ENCODE results near the gene MAPKAPK3. TPM values are rescaled to one million over a fixed set of nuclear protein-coding genes. Genes with fewer than 3 reads are reported as not detected.

The MAPKAPK3 gene
- total RNA-seq = 100 to 1,000 TPM; 176 to 195 TPM

DNA sequence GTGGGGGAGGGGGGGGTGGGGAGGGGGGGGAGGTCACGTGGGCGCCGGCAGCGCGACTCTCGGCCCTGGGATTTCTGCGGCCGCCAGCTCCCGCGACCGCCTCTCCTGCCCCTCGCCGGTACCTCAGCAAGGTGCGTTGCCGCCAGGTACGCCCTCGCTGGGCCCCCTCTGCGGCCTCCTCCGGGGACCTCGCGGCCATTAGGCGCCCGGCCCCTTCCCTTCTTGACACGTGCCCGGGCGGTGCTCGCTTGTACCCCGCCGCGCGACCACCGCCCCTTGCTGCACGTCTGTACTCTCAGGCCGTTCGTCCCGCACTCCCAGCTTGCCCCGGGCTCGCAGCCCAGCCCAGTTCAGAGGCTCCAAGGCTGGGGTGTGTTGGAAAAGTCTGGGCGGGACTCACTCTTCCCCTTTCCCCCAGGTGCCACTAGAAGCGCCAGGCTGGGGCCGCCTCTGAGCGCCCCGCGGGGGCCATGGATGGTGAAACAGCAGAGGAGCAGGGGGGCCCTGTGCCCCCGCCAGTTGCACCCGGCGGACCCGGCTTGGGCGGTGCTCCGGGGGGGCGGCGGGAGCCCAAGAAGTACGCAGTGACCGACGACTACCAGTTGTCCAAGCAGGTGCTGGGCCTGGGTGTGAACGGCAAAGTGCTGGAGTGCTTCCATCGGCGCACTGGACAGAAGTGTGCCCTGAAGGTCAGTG lies at the start of gene MAPKAPK3:
TSS of gene MAPKAPK3 (plus strand) at position 56 of the 696 bp plus-strand sequence. CDS start at position 471, 415 bp downstream.
- POLR2A ChIA-PET = interaction anchor here (0.6 to 25.9 kb wide), 14 partner anchors 10 to 885 kb away, joined by 3 to 3572 read pairs (median 16); partner anchors contain the start of genes C3orf18, CISH, HEMK1 and MANF
- peaks cover 61% of the 10 kb centered on the region for H3K4me1 Mint-ChIP-seq
- H3K9me3 Mint-ChIP-seq = no peaks in the 10 kb centered on the region
- peak within 1 kb of the TSS; percentile 97 for H3K4me3 Mint-ChIP-seq
- ATAC-seq (ENCODE audit: low read depth) (peak; percentile 2), DNase-seq (no peak)
- no peaks in the 10 kb centered on the region for H3K27me3 Mint-ChIP-seq
- peak within 1 kb of the TSS; percentile 95 for H3K27ac Mint-ChIP-seq
- peaks cover 46% of the 10 kb centered on the region for H3K36me3 Mint-ChIP-seq

DNA sequence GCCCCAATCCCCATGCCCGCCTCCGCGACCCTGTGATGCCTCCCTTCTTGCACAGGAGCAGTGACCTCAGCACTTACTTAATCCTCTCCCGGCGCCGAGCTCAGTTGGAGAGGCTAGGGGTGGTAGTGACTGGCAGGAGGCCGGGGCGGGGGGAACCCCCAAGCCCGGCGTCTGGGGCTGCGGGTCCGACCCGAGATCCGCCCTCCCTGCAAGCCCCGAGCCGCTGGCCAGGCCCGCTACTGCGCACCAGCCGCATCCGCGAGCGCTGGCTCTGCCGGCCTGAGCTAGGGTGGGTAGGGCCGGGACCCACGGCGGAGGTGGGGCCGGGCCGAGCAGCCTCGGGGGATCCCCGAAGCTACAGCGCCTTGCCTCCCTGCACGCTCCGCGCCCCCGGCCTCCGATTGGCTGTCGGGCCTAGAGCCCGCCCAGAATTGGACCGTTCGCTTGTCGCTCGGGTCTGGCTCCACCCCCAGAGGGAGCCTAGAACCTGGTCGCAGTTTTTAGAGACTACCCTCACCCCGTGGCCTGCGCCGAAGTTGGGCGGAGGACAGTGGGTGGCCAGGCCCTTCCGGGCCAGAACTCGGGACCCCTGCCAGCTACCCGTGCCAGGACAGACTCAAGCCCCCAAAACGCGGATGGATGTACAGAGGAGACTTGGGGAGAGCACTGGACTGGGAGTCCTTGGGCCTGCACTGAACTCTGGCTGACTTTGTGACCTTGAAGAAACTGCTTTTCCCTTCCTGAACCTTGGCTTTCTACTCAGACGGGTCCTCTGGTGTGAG lies 49.4 kb upstream of the MAPKAPK3 start, which contains the start of gene C3orf18:
TSS of gene C3orf18 (minus strand) at position 362 of the 782 bp plus-strand sequence. CDS start 2,048 bp downstream, outside the sequence.
- Mint-ChIP-seq H3K27me3 (no peaks in the 10 kb centered on the region), H3K4me3 (peak within 1 kb of the TSS; percentile 96), H3K4me1 (peaks cover 59% of the 10 kb centered on the region), H3K36me3 (peaks cover 42% of the 10 kb centered on the region), H3K9me3 (no peaks in the 10 kb centered on the region), H3K27ac (peak within 1 kb of the TSS; percentile 96)
- ATAC-seq (ENCODE audit: low read depth) (peak; percentile 80), DNase-seq (peak; percentile 96)
- POLR2A ChIA-PET = interaction anchor here (0.7 to 26.1 kb wide), 19 partner anchors 10 to 332 kb away, joined by 3 to 3572 read pairs (median 7); partner anchors contain the start of genes CISH, CYB561D2, HYAL3 and MAPKAPK3

DNA sequence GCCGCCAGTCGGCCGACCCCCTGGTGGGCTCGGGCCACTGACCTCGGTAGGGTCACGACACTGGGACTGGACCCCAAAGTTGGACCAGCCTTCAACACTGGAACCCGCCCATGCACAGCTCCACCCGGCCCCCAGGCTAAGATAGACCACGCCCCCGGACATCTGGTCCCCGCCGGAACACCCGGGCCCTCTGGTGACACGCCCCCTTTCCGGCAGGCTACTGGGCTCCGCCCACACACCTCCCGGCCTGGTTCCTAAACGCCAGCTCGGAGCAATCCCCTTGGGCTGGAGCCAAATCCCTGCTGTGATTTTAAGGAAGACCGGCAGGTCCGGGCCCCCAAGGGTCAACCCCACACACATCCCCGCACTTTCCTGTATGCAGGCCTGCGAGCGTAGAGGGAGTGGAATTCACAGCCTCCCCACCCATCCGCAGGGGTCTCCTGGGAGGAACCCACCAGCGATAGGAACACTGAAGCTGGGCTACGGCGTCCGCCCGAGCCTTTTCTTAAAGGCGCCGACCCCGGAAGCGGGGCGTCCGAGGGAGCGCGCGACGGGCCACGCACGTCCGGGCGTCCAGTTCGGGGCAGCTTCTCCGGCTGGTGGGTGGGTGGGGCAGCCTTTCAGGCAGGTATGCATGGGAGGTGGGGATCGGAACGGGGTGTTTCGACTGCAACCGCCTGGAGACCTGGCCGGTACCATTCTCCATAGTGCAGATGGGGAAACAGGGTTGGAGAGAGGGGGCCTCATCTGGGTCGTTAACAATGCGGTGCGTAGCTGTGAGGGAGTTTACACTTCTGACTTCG lies 47.8 kb upstream of the MAPKAPK3 start, which contains the start of gene HEMK1:
TSS of gene HEMK1 (plus strand) at position 576 of the 803 bp plus-strand sequence. CDS start 1,583 bp downstream, outside the sequence.
- H3K27me3 Mint-ChIP-seq = no peaks in the 10 kb centered on the region
- peak within 1 kb of the TSS; percentile 96 for H3K4me3 Mint-ChIP-seq
- H3K9me3 Mint-ChIP-seq = no peaks in the 10 kb centered on the region
- ATAC-seq (ENCODE audit: low read depth) = peak; percentile 27
- peaks cover 59% of the 10 kb centered on the region for H3K4me1 Mint-ChIP-seq
- H3K36me3 Mint-ChIP-seq = peaks cover 42% of the 10 kb centered on the region
- H3K27ac Mint-ChIP-seq = peak within 1 kb of the TSS; percentile 99
- POLR2A ChIA-PET = interaction anchor here (0.6 to 26.1 kb wide), 23 partner anchors 8 to 1105 kb away, joined by 3 to 3572 read pairs (median 7); partner anchors contain the start of genes CISH, CYB561D2, MANF and MAPKAPK3
- DNase-seq = peak; percentile 94

DNA sequence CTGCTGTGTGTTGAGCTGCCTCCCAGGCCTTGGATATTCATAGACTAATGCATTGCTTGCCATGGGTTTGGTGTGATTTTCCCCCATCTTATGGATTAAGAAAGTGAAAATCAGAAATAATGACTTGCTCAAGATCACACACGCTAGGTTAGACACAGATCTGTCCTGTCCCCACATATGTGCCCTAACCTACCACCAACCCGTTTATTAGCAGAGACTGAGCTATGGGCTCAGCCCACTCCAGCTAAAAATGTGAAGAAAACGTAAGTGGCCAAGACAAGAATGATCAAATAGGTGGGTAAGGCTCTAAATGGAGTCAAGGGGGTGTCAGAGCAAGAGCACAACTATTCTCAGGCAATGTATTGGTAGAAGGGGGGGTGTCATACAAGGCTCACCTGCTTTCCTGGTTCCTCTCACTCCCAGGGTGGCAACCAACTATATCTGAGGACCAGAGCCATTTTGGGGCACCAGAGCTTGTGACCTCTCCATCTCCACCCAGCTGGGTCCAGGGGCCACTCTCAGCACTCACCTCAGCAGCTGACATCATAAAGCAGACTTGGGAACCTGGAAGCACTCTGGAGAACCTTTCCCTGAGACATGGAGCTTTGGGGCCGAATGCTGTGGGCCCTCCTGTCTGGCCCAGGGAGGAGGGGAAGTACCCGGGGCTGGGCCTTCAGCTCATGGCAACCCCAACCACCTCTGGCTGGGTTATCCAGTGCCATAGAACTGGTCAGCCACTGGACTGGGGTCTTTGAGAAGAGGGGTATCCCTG lies 46.3 kb upstream of the MAPKAPK3 start:
- H3K4me1 Mint-ChIP-seq = peaks cover 63% of the 10 kb centered on the region
- H3K27ac Mint-ChIP-seq = peak overlapping the region; percentile 99
- DNase-seq = no peak
- peaks cover 37% of the 10 kb centered on the region for H3K36me3 Mint-ChIP-seq
- POLR2A ChIA-PET = interaction anchor here (0.7 to 26.1 kb wide), 11 partner anchors 10 to 929 kb away, joined by 3 to 3572 read pairs (median 17); partner anchors contain the start of genes CISH, CYB561D2, DCAF1 and MANF
- H3K27me3 Mint-ChIP-seq = no peaks in the 10 kb centered on the region
- no peaks in the 10 kb centered on the region for H3K9me3 Mint-ChIP-seq
- no peak for ATAC-seq (ENCODE audit: low read depth)
- H3K4me3 Mint-ChIP-seq = peak overlapping the region; percentile 96

DNA sequence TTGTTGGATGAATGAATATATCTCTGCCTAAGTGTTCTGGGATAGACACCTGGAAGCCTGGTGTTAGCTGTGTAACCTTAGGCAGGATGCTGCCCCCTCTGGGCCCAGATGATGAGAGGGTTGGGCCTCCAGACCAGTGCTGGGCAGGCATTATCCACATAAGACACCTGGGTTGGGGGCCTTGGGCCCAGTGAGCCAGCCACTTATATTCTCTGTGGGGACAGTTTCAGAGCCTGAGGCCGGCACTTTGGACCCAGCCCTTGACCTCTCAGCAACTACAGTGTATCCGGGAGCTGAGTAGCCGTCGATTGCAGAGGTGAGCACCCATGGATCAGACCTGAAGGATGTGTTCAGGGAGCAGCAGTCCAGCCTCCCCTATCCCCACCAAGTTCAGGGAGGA lies 45.5 kb upstream of the MAPKAPK3 start:
- peaks cover 38% of the 10 kb centered on the region for H3K36me3 Mint-ChIP-seq
- H3K4me3 Mint-ChIP-seq = peak overlapping the region; percentile 96
- no peak for ATAC-seq (ENCODE audit: low read depth)
- peaks cover 62% of the 10 kb centered on the region for H3K4me1 Mint-ChIP-seq
- H3K27me3 Mint-ChIP-seq = no peaks in the 10 kb centered on the region
- DNase-seq = no peak
- POLR2A ChIA-PET = interaction anchor here (1.1 to 26.1 kb wide), 7 partner anchors 11 to 232 kb away, joined by 3 to 3572 read pairs (median 48); partner anchors contain the start of genes CISH, MAPKAPK3 and RASSF1
- peak overlapping the region; percentile 99 for H3K27ac Mint-ChIP-seq
- no peaks in the 10 kb centered on the region for H3K9me3 Mint-ChIP-seq

DNA sequence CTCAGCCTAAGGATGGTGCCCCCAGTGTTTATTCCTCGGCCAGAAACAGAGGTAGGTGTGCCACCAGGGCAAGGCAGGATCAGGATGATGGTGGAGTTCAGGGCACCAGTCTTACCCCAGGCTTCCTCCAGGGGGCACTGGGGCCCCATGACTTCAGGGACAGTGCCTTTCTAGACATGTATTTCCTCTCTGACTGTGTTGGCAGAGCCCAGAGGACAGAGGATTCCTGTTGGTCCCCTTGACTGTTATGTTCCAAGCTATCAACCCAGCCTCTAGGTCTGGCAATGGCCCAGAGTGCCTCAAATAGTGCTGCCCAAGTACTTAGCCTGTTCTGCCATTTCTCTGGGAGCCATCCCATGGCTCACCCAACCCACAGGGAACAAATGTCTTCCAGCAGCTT lies 44.8 kb upstream of the MAPKAPK3 start:
- H3K27me3 Mint-ChIP-seq = no peaks in the 10 kb centered on the region
- H3K27ac Mint-ChIP-seq = peak overlapping the region; percentile 99
- ATAC-seq (ENCODE audit: low read depth) (peak; percentile 5), DNase-seq (peak; percentile 85)
- H3K9me3 Mint-ChIP-seq = no peaks in the 10 kb centered on the region
- POLR2A ChIA-PET = interaction anchor here (0.6 to 26.1 kb wide), 12 partner anchors 10 to 813 kb away, joined by 3 to 3572 read pairs (median 7); partner anchors contain the start of genes CISH, MANF, MAPKAPK3 and RASSF1
- H3K4me3 Mint-ChIP-seq = peak overlapping the region; percentile 96
- H3K4me1 Mint-ChIP-seq = peaks cover 61% of the 10 kb centered on the region
- peaks cover 38% of the 10 kb centered on the region for H3K36me3 Mint-ChIP-seq

DNA sequence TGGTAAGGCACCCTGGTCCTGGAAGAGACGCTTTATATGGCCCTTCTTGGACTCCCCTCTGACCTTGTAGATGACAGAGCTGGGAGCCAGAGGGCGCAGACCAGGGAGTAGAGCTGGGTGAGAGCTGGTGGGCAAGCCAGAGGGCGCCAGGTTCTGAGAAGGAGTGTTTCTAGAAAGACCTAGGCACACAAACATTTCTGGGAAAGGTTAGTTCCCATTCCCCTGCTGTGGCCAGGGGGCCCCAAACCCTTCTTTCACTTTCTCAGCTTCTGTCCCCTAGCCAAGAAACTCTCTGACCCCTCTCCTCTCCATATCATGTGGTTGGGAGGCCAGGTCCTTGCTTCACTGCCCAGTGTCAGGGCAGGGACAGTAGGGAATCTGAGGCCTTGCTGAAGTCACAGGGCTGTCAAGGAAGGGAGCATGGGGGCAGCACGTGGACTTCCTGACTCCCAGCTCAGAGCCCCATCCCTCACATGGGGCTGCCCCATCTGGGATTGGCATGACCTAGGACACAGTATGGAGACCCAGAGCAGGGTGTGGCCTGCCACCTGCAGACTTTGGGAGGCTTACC lies 44.1 kb upstream of the MAPKAPK3 start:
- Mint-ChIP-seq H3K36me3 (peaks cover 43% of the 10 kb centered on the region), H3K27me3 (no peaks in the 10 kb centered on the region), H3K27ac (peak overlapping the region; percentile 99), H3K9me3 (no peaks in the 10 kb centered on the region), H3K4me3 (peak overlapping the region; percentile 96), H3K4me1 (peaks cover 65% of the 10 kb centered on the region)
- peak; percentile 72 for DNase-seq
- ATAC-seq (ENCODE audit: low read depth) = peak; percentile 2
- POLR2A ChIA-PET = interaction anchor here (0.9 to 26.1 kb wide), 11 partner anchors 9 to 812 kb away, joined by 3 to 3572 read pairs (median 9); partner anchors contain the start of genes CISH, MANF, MAPKAPK3 and RASSF1

DNA sequence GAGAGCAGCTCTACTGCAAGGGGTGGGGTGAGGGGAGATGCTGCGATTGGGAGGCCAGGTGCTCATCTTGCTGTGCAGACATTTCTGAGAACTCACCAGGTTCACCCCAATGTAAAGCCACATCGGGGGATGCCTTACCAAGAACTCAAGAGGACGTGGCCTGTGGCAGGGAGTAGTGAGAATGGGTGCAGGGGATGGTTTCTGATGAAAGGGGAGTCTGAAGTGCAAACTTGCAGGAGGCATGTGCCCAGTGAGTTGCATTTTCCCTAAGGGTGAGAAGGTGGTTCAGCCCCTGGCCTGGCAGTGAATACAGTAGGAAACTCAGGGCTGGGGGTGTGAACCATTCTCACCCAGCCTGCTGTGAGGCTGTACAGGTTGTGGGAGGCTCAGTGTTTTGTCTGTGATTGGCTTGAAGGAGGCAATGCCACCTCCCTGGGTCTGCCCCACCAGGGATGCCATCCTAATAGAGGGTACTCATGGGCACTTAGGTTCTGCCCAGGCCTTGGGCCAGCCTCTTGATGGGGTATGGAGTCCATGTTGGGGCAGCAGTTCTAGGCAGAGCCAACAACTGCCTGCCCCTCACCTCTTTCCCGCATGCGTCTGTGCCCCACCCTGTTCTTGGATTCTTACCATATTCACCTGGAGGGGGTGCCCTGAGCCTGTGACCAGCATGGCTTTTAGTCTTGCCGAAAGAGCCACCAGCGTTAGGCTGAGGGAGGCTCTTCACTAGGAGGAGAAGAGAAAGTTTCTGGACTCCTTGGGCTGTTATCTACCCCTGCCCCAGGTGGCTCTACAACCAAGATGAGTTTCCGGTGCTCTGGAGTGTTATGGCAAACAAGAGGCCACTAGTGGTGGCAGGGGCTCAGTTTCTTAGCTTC lies 43.1 kb upstream of the MAPKAPK3 start:
- POLR2A ChIA-PET = interaction anchor here (1.1 to 26.1 kb wide), 8 partner anchors 8 to 811 kb away, joined by 5 to 3572 read pairs (median 38); partner anchors contain the start of genes CISH, MANF, MAPKAPK3 and RASSF1
- DNase-seq (peak; percentile 86), ATAC-seq (ENCODE audit: low read depth) (peak; percentile 49)
- Mint-ChIP-seq H3K9me3 (no peaks in the 10 kb centered on the region), H3K27me3 (no peaks in the 10 kb centered on the region), H3K36me3 (peaks cover 52% of the 10 kb centered on the region), H3K4me1 (peaks cover 70% of the 10 kb centered on the region), H3K4me3 (peak overlapping the region; percentile 96), H3K27ac (peak overlapping the region; percentile 99)

DNA sequence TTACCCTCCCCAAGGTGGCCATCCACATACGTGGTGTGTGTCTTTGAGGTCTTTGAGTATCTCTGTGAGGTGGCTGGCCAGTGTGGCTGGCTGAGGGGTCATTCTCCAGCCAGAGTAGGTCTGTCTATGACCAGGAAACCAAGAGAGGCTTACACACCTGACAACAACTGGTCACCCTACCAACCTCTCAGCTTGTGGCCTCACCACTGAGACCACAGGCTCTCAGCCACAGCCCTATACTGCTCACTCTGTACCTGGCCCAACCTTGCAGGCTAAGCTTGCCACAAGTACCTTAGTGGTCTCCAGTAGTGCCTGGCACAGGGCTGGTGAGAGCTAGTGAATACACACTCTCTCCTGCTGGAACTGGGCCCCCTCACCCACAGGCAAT lies 42.5 kb upstream of the MAPKAPK3 start:
- peak overlapping the region; percentile 99 for H3K27ac Mint-ChIP-seq
- DNase-seq (peak; percentile 76), ATAC-seq (ENCODE audit: low read depth) (peak; percentile 6)
- peaks cover 75% of the 10 kb centered on the region for H3K4me1 Mint-ChIP-seq
- H3K4me3 Mint-ChIP-seq = peak overlapping the region; percentile 96
- POLR2A ChIA-PET = interaction anchor here (0.6 to 26.1 kb wide), 6 partner anchors 8 to 235 kb away, joined by 3 to 3572 read pairs (median 136); partner anchors contain the start of genes CISH, MAPKAPK3 and RASSF1
- H3K9me3 Mint-ChIP-seq = no peaks in the 10 kb centered on the region
- peaks cover 58% of the 10 kb centered on the region for H3K36me3 Mint-ChIP-seq
- H3K27me3 Mint-ChIP-seq = no peaks in the 10 kb centered on the region

DNA sequence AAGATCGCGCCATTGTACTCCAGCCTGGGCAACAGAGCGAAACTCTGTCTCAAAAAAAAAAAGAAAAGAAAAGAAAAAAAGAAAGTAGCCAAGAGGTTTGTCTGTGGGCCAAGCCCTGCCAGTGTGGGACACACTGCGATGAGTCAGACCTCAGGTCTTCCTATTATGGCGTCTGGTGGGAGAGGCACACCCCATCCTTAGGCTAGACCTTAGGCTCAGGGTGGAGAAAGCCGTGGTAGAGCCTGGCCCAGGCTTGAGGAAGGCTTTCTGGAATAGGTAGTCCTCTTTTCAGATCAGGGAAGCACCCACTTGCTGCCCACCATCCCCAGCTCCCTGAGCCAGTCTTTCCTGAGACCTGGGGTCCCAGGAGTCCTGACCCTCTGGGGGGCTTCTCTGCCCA lies 41.6 kb upstream of the MAPKAPK3 start:
- DNase-seq (no peak), ATAC-seq (ENCODE audit: low read depth) (no peak)
- H3K27ac Mint-ChIP-seq = peak overlapping the region; percentile 99
- H3K27me3 Mint-ChIP-seq = no peaks in the 10 kb centered on the region
- peaks cover 51% of the 10 kb centered on the region for H3K36me3 Mint-ChIP-seq
- H3K4me1 Mint-ChIP-seq = peaks cover 75% of the 10 kb centered on the region
- H3K9me3 Mint-ChIP-seq = no peaks in the 10 kb centered on the region
- POLR2A ChIA-PET = interaction anchor here (0.6 to 26.1 kb wide), 4 partner anchors 15 to 236 kb away, joined by 3 to 3572 read pairs (median 592); partner anchors contain the start of genes CISH, MAPKAPK3 and RASSF1
- peak overlapping the region; percentile 96 for H3K4me3 Mint-ChIP-seq

All from activated naive CD8-positive, alpha-beta T cell treated with anti-CD3 and anti-CD28 coated beads, Interleukin-2, amount 10 ng/mL, durations not matched to agents 7 days and 5 days (primary cell).